Stimulated activated CD4-positive, alpha-beta T cell treated with anti-CD3 and anti-CD28 coated beads, Interleukin-2, amount 100 ng/mL, for 48 hours (primary cell): ENCODE measurements around the gene SCN4B.
"Not testable (repeated sequence)": the region's sequence is repeated elsewhere in the genome, so short reads cannot be mapped to it uniquely, and the experiment has no call there.

ENCODE experiments used
- DNase-seq, 2 donors: peaks; one replicate each; pipeline ENCODE4 v3.0.0-alpha.2; 2020

The SCN4B gene, protein sequence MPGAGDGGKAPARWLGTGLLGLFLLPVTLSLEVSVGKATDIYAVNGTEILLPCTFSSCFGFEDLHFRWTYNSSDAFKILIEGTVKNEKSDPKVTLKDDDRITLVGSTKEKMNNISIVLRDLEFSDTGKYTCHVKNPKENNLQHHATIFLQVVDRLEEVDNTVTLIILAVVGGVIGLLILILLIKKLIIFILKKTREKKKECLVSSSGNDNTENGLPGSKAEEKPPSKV

DNA sequence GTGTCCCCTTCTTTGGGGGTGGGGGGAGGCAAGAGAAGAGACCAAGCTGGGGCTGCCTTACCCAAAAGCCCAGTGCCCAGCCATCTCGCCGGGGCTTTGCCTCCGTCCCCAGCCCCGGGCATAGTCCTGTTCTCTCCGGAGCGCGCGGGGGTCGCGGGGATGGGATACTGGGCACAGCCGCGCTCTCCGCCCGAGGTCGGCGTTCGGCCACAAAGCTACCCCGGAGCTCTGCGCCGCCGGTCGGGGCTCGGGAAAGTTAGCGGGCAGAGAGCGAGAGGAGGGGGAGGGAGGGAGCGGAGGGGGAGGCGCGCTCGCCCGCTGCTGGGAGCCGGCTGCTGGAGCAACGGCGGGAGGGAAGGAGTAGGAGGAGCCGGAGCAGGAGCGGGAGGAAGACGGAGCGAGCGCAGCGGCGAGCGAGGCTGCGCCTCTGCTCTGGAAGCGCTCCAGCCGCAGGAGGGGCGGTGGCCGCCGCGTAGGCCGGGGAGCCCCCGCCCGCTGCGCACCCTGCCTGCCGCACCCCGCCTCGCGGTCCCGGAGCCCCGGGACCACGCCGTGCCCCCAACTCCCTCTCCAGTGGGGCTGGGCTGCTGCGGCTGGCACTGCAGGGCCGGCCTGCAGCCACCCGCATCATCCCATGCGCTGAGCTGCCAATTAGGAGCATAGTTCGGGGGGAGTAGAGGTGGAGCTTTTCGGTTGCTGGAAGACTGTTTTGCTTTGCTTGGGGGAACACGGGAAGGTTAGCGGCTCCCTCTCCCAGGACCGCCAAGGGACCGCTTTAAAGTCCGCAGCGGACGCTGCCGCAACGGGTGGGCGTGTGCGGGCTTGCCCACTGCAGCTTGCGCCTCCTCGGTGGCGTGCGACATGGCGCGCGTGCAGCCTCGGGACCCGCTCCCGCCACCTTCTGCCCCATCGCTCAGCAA is at the start of gene SCN4B:
TSS of gene SCN4B (minus strand) at position 272 of the 920 bp plus-strand sequence. CDS start at position 122, 150 bp downstream.
- no peak for DNase-seq

DNA sequence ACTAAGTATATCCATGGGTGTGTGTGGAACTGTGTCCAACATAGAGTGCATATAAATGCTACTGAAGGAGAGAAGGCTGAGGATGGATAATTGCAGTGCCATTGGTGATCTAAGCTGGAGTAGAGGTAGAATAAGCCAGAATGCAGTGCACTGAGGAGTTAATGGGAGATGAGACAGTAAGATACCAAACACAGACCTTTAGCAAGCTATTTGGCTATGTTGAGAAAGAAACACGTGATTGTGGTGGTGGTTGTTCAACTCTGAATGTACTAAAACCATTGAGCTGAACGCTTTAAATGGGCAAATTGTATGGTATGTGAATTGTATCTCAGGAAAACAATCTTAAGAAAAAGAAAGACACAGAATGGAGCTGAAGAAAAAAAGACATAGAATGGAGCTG is 49.3 kb upstream of the SCN4B start:
- DNase-seq = no peak

DNA sequence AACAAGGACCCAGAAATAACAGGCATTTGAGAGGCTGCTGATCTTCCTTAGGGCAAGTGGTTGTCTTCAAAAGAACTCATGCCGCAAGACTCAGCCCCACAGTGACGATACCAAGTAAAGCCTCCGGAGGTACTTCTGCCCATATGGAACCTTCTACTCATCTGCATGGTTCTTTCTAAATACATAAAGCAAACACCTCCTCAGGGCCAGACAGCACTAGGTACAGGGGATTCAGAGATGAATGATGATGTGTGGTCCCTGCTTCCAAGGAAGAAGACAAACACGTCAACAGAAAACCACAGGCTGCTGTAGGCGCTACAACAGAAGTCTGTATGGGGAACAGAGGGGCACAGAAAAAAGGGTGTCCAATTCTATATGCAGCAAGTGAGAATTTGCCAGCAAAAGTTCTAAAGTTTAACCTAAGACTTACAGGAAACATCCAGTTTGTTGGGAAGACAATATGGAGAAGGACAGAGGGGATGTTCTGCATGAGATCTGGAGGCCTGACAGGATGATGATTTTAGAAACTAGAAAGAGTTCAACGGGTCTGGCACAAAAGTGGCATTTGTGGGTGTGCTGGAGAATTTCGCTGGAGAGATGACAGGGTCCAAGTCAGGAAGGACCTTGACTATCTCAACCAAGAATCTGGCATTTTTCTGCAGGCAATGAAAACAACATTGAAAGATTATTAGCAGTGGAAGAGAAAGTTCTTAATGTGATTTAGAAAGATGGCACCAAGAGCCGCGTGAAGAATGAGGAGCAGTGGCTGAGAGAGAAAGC is 48.5 kb upstream of the SCN4B start:
- peak in 1 of 2 donors; percentile 45 for DNase-seq

DNA sequence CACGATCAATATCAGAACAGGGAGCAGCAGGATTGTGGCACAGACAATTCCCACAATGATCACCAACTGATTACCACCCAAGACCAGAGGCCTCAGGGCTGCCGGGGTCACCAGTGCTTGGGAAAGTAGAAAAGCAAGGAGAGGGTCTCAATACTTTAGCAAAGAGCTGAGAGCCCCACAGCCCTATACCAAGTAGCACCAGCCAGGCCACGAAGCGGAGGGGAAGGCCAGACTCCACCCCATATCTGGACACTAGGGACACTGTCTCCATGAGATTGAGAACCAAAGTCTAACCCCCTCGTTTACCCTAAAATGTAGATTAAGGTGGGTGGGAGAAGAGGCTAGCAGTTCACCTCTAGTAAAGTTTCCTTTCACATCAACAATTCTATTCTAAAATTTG is 47.9 kb upstream of the SCN4B start:
- no peak for DNase-seq

DNA sequence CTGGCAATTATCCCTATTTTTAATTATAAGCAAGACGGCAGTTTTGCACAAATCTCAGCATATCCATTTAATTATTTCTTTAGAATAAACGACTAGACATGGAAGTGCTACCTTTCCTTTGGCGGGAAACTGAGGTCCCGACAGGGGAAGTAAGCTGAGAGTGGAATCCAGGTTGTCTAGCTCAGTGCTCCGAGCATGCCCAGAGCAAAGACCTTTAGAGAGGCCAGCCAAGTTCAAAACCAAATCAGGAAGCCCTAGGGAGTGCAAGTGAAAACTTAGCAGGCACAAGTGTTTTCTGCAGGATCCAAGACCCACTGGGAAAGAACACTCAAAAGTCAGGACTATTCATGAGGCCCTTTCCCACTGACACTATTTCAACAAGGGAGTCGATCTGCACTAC is 46.5 kb upstream of the SCN4B start:
- no peak for DNase-seq

DNA sequence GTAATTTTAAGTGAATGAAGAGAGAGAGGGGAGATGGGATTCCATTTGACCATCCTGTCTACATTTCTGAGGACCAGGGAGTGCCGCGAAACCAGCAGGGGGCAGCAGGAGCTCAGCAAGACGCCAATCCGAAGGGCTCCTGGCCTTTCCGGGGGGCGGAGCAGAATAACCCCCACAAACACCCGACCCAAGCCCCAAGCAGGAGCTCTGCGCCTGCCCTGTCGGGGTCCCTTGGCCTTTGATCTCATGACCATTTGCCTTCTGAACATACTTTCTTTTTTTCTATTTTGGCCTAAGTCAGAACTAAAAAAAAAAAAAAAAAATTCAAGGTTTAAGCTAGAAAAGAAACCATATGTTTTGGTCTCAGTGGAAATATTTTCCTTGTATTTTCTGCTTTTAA is 45.7 kb upstream of the SCN4B start:
- peak; percentile 81 to 82 for DNase-seq

DNA sequence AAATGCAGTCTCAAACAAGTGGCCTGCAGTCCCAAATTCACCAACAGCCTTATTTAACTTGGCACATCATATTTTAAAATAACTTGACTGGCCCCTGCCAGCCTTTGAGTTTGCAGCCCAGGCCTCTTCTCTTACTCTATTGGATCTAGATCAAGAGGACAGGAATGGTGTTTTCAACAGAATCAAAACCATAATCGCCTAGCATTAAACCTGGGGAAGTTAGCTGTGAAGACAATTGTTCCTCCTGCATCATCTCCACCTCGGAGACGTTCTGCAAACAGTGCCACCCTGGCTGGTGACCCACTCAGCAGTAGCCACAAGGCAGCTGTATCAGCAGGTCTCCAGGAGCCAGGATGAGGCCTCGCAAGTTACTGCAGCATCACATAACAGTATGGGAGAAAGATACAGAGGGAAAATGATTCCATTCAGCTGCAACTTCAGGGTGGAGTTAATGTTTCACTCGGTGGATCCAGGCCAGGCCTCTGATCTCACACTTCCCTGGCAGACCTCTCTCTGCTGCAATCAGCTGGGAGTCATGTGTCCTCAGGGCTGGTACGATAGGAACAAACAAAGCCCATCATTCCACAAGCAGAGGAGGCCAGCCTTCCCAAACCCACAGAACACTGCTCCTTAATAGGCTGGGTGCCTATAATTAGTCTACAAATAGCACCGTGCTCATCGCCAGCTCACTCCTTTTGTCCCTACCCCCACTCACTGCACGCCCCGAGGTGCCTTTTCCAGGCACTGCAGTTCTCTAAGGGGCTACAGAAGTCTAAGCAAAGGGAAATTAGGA is 42.4 kb upstream of the SCN4B start:
- DNase-seq = no peak

DNA sequence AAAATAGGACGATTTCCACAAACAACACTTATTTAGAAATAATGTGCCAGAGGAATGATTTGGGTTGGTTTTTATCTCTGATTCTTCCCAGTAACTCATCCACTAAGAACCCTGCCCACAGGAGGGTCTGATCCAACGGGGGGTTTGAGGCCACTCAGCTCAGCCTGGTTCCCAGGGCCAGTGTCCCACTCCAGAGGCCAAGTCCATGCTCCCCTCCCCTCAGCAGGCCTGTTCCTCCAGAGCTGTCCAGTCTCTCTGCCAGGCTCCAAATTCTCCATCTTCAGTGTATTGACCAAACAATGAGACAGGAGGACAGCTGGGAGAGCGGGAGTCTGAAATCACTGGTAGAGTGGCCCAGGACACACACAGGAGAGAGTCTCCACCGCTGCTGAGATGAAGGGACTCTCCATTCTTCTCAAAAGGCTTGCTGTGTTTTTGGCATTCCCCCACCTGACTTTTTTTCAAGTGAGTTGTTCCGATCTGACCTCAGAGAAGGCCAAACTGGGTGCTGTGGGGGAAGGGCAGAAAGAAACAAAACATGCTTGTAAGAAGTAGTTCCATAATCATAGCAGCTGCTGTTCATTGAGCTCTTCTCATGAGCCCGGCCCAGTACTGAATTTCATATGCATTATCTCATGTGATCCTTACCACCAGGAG is 41.4 kb upstream of the SCN4B start:
- no peak for DNase-seq

DNA sequence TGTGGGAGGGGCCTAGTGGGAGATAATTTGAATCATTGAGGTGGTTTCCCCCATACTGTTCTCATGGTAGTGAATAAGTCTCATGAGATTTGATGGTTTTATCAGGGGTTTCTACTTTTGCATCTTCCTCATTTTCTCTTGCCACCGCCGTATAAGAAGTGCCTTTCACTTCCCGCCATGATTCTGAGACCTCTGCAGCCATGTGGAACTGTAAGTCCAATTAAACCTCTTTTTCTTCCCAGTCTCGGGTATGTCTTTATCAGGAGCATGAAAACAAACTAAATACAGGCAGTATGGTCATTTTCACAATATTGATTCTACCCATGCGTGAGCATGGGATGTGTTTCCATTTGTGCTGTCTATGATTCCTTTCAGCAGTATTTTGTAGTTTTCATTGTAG is 40.2 kb upstream of the SCN4B start:
- not testable (repeated sequence) for DNase-seq

DNA sequence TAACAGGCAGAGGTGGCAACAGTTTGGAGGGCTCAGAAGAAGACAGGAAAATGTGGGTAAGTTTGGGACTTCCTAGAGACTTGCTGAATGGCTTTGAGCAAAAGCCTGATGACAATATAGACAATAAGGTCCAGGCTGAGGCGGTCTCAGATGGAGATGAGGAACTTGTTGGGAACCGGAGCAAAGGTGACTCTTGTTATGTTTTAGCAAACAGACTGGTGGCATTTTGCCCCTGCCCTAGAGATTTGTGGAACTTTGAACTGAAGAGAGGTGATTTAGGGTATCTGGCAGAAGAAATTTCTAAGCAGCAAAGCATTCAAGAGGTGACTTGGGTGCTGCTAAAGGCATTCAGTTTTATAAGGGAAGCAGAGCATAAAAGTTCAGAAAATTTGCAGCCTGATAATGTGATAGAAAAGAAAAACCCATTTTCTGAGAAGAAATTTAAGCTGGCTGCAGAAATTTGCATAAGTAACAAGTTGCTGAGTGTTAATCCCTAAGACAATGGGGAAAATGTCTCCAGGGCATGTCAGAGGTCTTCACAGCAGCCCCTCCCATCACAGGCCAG is 38.4 kb upstream of the SCN4B start:
- DNase-seq = not testable (repeated sequence)

DNA sequence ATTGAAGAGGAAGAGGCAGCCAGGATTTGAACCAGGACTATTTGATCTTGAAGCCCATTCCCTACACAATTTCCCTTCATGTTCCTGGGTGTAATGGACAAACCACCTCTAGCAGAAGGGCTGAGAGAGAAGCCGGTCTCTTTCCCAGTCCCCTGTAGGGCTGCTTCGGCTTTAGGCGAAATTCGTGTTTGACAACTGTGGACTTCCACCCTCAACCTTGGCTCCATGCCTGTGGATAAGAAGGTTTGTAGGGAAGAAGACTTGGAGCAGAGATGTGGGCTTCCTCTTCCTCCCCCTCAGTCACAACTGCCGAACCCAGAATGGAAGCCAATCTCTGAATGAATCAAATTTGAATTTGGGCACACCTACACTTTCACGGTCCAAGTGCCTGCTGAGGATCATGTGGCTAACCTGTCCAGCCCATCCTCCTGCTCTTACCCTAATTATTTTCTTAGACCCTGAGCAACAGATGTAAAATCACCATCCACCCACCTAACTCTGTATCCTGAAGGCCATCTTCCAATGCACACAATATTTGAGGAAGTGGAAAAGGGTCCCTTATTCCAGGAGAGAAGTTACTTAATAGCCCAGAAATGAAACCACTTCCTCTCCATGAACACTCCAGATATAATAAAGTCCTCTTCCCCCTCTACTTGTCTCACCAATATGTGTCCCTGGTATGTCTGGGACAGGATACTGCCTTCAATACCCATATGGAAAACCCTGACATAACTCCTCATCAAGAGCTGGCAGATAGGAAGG is 33.9 kb upstream of the SCN4B start:
- no peak for DNase-seq

DNA sequence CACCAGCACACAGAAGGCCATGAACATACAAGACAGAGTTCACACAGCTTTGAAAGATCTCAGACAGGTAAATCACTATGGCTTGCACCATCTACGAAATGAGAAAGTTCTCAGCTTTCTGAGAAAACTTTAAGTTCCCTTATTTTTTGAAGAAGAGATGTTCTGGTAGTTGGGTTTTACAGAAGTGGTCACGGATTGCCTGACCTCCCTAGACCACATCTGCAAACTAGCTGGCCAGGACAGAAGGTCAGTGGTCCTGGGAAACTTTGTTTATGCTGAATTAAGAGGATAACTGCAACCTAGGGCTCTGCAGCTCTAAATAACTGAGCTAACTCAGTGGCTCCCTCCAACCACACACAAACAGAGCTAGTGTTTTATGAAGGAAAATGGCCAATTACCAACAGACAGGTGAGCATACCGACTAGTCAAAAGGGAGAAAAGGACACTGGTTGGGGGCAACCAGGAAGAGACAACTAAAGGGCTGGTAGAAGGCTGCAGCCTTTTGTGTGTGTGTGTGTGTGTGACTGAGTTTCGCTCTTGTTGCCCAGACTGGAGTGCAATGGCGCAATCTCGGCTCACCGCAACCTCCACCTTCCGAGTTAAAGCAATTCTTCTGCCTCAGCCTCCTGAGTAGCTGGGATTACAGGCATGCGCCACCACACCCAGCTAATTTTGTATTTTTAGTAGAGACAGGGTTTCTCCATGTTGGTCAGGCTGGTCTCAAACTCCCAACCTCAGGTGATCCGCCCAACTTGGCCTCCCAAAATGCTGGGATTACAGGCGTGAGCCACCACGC is 32.4 kb upstream of the SCN4B start:
- no peak for DNase-seq

DNA sequence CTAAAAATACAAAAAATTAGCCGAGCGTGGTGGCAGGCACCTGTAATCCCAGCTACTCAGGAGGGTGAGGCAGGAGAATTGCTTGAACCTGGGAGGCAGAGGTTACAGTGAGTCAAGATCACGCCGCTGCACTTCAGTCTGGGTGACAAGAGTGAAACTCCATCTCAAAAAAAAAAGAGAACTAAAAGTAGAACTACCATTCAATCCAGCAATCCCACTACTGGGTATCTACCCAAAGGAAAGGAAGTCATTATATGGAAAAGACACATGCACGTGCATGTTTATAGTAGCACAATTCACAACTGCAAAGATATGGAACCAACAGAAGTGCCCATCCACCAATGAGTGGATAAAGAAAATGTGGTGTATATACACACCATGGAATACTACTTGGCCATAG is 31.1 kb upstream of the SCN4B start:
- not testable (repeated sequence) for DNase-seq

DNA sequence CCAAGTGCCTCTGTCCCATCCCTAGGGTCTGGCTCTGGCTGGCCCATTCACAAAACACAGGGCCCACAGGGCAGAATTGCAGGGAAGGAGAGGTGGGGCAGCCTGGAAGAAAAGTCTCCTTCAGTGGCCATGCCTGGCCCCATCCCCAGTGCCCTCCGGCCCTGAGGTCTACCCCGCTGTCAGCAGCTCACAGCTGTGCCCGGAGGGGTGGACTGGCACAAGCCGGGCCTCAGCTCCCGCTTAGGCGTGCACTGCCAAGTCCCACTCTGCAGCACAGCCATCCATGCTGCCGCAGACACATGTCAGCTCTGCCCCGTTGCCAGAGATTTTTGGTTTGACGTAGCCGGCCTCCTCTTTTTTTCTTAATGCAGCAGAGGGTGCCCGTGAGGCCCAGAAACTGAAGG is 27.7 kb upstream of the SCN4B start:
- no peak for DNase-seq

DNA sequence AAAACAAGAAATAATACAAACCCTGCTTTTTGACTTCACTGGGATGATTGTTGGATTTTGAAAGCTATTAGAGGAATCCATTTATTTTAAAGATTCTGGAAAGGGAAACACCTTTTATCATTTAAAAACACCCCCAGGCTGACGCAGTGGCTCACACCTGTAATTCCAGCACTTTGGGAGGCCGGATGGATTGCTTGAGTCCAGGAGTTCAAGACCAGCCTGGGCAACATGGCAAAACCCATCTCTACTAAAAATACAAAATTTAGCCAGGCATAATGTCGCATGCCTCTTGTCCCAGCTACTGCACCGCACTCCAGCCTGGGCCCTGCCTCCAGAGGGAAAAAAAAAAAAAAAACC is 24.1 kb upstream of the SCN4B start:
- DNase-seq = no peak

DNA sequence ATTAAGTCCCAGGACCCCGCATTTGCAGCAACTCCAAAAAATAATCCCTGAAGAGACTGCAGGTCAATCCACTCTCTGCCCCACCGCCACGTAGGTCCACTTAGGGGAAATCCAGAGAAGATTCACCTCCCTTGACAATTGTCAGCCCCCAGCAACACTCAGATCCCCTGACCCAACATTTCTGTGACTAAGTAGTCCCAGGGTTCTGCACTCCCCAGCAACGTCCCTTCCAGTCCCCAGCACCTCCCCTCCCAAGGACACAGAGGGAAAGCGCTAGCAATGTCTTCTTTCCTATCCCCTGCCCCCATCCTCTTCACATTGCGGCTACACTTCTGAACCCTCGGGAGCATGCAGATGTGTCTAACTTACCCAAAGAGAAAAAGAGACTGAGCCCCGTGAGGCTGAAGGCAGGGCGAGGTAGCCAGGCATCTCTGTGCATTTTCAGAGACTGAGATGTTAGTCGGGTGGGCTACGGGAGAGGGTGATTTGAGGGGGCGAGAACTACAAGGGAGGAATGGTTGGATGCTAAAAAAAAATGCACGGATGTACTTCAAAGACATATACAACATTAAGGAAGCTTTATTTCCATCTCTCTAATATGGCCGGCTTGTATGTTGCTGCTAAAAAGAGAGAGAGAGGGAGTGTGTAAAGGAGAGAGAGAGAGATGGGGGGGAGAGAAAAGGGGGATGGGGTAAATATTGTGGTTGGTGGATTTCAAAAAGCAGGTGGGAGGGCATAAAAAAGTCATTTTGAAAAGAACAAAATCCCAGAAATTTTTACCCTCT is 23.6 kb upstream of the SCN4B start, which contains the start of gene SCN2B:
TSS of gene SCN2B (minus strand) at position 647 of the 785 bp plus-strand sequence. CDS start at position 439, 208 bp downstream.
- DNase-seq = no peak

DNA sequence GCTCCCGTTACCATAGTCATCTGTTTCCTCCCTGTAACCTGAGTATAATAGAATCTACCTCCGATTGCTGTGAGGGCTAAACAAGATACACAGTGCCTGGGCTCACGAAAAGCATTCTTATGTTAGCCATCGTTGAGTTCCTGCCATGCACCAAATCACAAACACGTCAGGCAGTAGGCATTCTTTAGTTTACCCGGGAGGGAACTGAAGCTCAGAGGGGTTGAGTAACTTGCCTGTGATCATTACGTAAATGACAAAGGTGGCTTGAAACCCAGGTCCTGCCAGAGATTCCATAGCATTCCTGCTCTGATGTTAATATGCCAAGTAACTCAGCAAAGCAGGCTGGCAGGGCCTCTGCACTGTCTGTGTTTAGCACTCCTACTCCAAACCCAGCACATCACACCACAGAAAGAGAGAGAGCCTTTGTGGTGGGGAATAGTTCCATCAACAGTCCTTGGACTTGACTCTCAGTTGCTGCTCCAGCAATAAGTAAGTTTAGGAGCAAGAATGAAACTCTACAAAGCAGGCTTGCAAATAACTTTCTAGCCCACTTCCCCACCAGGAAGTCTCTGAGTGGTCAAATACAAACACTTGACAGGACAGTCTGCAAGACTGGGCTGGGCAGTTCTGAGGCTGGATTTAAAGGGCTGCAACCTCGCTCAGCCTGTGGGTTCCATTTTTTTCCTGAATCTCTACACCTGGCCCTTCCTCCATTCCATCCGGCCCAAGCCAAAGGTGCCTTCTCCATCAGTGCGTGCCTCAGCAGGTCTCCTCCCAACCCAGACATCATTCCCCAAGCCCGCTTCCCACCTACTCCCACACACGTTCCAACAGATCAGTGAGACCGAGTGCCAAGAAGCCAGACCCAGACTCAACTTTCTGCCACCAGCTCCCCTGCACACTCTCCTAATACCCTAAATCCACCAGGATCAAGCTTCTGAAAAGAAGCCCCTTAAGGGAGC is 22.7 kb upstream of the SCN4B start:
- no peak for DNase-seq

DNA sequence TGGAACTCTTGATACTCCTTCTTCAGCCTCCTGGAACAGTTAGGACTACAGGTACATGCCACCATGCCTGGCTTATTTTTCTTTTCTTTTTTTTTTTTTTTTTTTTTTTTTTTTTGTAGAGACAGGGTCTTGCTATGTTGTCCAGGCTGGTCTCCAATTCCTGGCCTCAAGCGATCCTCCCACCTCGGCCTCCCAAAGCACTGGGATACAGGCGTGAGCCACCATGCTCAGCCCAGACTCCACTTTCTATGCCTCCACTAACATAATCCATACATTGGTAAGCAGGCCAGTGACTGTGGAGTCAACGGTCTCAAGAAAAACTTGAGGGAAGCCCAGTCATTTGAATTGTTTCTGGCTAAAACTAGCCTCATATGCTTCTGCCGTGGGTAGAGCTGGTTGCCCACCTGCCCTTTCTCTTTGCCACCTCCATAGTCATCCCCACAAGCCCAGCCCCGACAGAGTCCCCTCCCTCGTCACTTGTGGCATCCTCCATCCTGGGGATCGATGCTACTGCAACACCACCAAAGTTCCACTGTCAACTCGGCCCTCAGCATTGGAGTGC is 21.5 kb upstream of the SCN4B start:
- DNase-seq = no peak
